Endodermal cell (in vitro differentiated cells): ENCODE measurements around the gene UQCR11. TPM values are rescaled to one million over a fixed set of nuclear protein-coding genes. Genes with fewer than 3 reads are reported as not detected.
A peak's percentile ranks its signal among the peaks of the same experiment; 100 is the strongest.

Experiments used
- DNase-seq: peaks from one replicate; pipeline ENCODE4 v3.0.0-alpha.2; 2017
- H3K27ac ChIP-seq: 2 replicates; pipeline ENCODE4 v1.5.1; 2013; ENCODE audit warnings: mild to moderate bottlenecking, low read depth, low read length, moderate library complexity
- H3K27me3 ChIP-seq: 2 replicates; pipeline ENCODE4 v1.6.1; 2013; ENCODE audit warnings: mild to moderate bottlenecking, low read length, moderate library complexity; ENCODE audit not compliant: insufficient read depth, control insufficient read depth, poor library complexity, severe bottlenecking
- H3K36me3 ChIP-seq: 2 replicates; pipeline ENCODE4 v1.7.0; 2013; ENCODE audit warnings: mild to moderate bottlenecking, low read length, moderate library complexity; ENCODE audit not compliant: control insufficient read depth, insufficient read depth
- H3K4me1 ChIP-seq: one replicate; pipeline ENCODE4 v1.7.0; 2013; ENCODE audit warnings: low read length; ENCODE audit not compliant: control insufficient read depth, insufficient read depth
- H3K4me3 ChIP-seq: 2 replicates; pipeline ENCODE4 v1.5.1; 2013; ENCODE audit warnings: mild to moderate bottlenecking, low read length, moderate library complexity
- H3K9ac ChIP-seq: 2 replicates; pipeline ENCODE4 v1.6.1; 2013; ENCODE audit warnings: mild to moderate bottlenecking, low read length, moderate library complexity; ENCODE audit not compliant: poor library complexity, severe bottlenecking; ENCODE audit errors: extremely low read depth
- H3K9me3 ChIP-seq: 2 replicates; pipeline ENCODE4 v1.6.1; 2013; ENCODE audit warnings: mild to moderate bottlenecking, low read length, moderate library complexity; ENCODE audit not compliant: control insufficient read depth
- H3K27ac Mint-ChIP-seq: 2 replicates; pipeline ENCODE4 v1.8.0; 2020; ENCODE audit warnings: mixed read lengths
- H3K27me3 Mint-ChIP-seq: 2 replicates; pipeline ENCODE4 v1.8.0; 2021; ENCODE audit warnings: mild to moderate bottlenecking, mixed read lengths; ENCODE audit not compliant: insufficient read depth
- H3K36me3 Mint-ChIP-seq: 2 replicates; pipeline ENCODE4 v1.8.0; 2020; ENCODE audit warnings: low read depth, mixed read lengths
- H3K4me1 Mint-ChIP-seq: 2 replicates; pipeline ENCODE4 v1.8.0; 2020; ENCODE audit warnings: mixed read lengths
- H3K4me3 Mint-ChIP-seq: 2 replicates; pipeline ENCODE4 v1.8.0; 2020; ENCODE audit warnings: mild to moderate bottlenecking, moderate library complexity, mixed read lengths
- H3K9me3 Mint-ChIP-seq: 2 replicates; pipeline ENCODE4 v1.8.0; 2020; ENCODE audit warnings: mild to moderate bottlenecking, mixed read lengths
- CTCF ChIP-seq: fragments of 200-600 bp; sonication (generic); conservative IDR thresholded peaks from 2 replicates; pipeline ENCODE4 v1.5.0; 2021; ENCODE audit warnings: antibody characterized with exemption, mild to moderate bottlenecking
- WGBS, 2 experiments: methylation state at CpG; one replicate each; pipeline versions ENCODE4 v1.1.5 to v1.1.7; 2013; ENCODE audit warnings: missing lambda C conversion rate in 2 of 2, mixed read lengths in 1 of 2; ENCODE audit not compliant: insufficient coverage in 1 of 2, insufficient read length in 1 of 2; 5-methylcytosine and 5-hydroxymethylcytosine counted together
- total RNA-seq, 2 donors: library from RNA; stranded (reverse); fragmentation: NEBNext Ultra II Directional in 1 of 2; extraction: Animal tissue kit (Norgen Biotek cat#: 25700) in 1 of 2; gene quantifications; 2 replicates in 1 of 2; 3 replicates in 1 of 2; pipeline ENCODE4 v1.2.1, GENCODE V29; 2021

UQCR11 gene
- total RNA-seq, 2 donors from 2014 or later: 171 to 195 TPM

GRCh38 chr19:1622541-1622940, 17.3 kb upstream of the UQCR11 start:
- Histone ChIP-seq H3K4me3 (no peak overlapping the region), H3K4me1 (no peaks in the 10 kb centered on the region), H3K27ac (no peak overlapping the region), H3K9ac (no peak overlapping the region), H3K27me3 (no peaks in the 10 kb centered on the region), H3K9me3 (no peaks in the 10 kb centered on the region), H3K36me3 (peaks cover 63% of the 10 kb centered on the region)
- H3K4me3 Mint-ChIP-seq: no peak overlapping the region
- TF ChIP-seq CTCF: no peak
- WGBS, 2 experiments: 92 to 100% methylated on average over 3 to 5 of the region's 5 CpGs
- H3K9me3 Mint-ChIP-seq: no peaks in the 10 kb centered on the region
- no peaks in the 10 kb centered on the region for H3K4me1 Mint-ChIP-seq
- no peaks in the 10 kb centered on the region for H3K27me3 Mint-ChIP-seq
- peaks cover 47% of the 10 kb centered on the region for H3K36me3 Mint-ChIP-seq
- DNase-seq: no peak
- peak overlapping the region; percentile 26 for H3K27ac Mint-ChIP-seq

- peaks cover 51% of the 10 kb centered on the region for H3K36me3 Mint-ChIP-seq
- Histone ChIP-seq H3K4me3 (no peak overlapping the region), H3K27ac (no peak overlapping the region), H3K4me1 (no peaks in the 10 kb centered on the region), H3K36me3 (peaks cover 69% of the 10 kb centered on the region), H3K9ac (no peak overlapping the region), H3K9me3 (no peaks in the 10 kb centered on the region), H3K27me3 (no peaks in the 10 kb centered on the region)
- H3K27ac Mint-ChIP-seq: no peak overlapping the region
- no peak for TF ChIP-seq CTCF
- 94 to 96% methylated on average over 7 to 22 of the region's 23 CpGs for WGBS, 2 experiments
- H3K27me3 Mint-ChIP-seq: no peaks in the 10 kb centered on the region
- no peak for DNase-seq
- H3K4me3 Mint-ChIP-seq: no peak overlapping the region
- H3K4me1 Mint-ChIP-seq: no peaks in the 10 kb centered on the region
- no peaks in the 10 kb centered on the region for H3K9me3 Mint-ChIP-seq
Measured at GRCh38 chr19:1622007-1622406, 16.7 kb upstream of the UQCR11 start.

- H3K4me3 ChIP-seq: no peak overlapping the region
- H3K27me3 Mint-ChIP-seq: no peaks in the 10 kb centered on the region
- H3K36me3 Mint-ChIP-seq: peaks cover 56% of the 10 kb centered on the region
- H3K9me3 ChIP-seq: no peaks in the 10 kb centered on the region
- H3K4me1 ChIP-seq: no peaks in the 10 kb centered on the region
- DNase-seq: no peak
- H3K36me3 ChIP-seq: peaks cover 70% of the 10 kb centered on the region
- H3K4me1 Mint-ChIP-seq: no peaks in the 10 kb centered on the region
- H3K4me3 Mint-ChIP-seq: no peak overlapping the region
- no peak for TF ChIP-seq CTCF
- 93 to 97% methylated on average over 16 to 23 of the region's 23 CpGs for WGBS, 2 experiments
- H3K9ac ChIP-seq: no peak overlapping the region
- H3K27ac Mint-ChIP-seq: no peak overlapping the region
- no peak overlapping the region for H3K27ac ChIP-seq
- H3K9me3 Mint-ChIP-seq: no peaks in the 10 kb centered on the region
- H3K27me3 ChIP-seq: no peaks in the 10 kb centered on the region
Measured at GRCh38 chr19:1621574-1621973, 16.3 kb upstream of the UQCR11 start.
